Measurements from ENCODE around the gene RNF34.

- TF ChIP-seq CREB5 (CRISPR knock-in tag; IDR thresholded peaks at IDR 0.05; ENCODE audit: low read depth): no peak
- no peak for TF ChIP-seq PATZ1 (CRISPR knock-in tag; IDR thresholded peaks at IDR 0.05; ENCODE audit: borderline replicate concordance)
- no peak for TF ChIP-seq PPARA (CRISPR knock-in tag; IDR thresholded peaks at IDR 0.05; ENCODE audit: borderline replicate concordance)
- no peak for TF ChIP-seq BACH2 (CRISPR knock-in tag; IDR thresholded peaks at IDR 0.05; ENCODE audit: borderline replicate concordance)
Measured at GRCh38 chr12:121441555-121441954, 41.6 kb downstream of the RNF34 start.

Data from SK-N-SH treated with all-trans-retinoic acid at 6 μM for 48 hours (cell line).